Activated CD4-positive, alpha-beta T cell treated with anti-CD3 and anti-CD28 coated beads for 4 hours (primary cell): ENCODE data around the gene WHRN.
A peak's percentile ranks its signal among the peaks of the same experiment; 100 is the strongest.

ENCODE experiments used
- DNase-seq, 2 donors: peaks; one replicate each; pipeline ENCODE4 v3.0.0-alpha.2; 2020

WHRN gene

GRCh38 chr9:114394523-114395333, 110.5 kb downstream of the WHRN start:
- no peak for DNase-seq

- DNase-seq: no peak
These were observed 112.5 kb downstream of the WHRN start for GRCh38 chr9:114392749-114393112.

- no peak for DNase-seq
These were observed 114.3 kb downstream of the WHRN start for GRCh38 chr9:114390952-114391351.

GRCh38 chr9:114389612-114390368, 115.5 kb downstream of the WHRN start:
- no peak for DNase-seq

GRCh38 chr9:114388764-114389375, 116.4 kb downstream of the WHRN start:
- DNase-seq: no peak

- no peak for DNase-seq
These were observed 117.0 kb downstream of the WHRN start for GRCh38 chr9:114388357-114388682.

GRCh38 chr9:114387680-114388356, 117.5 kb downstream of the WHRN start, which contains the start of gene AKNA:
Gene AKNA (minus strand): TSS chr9:114387982. CDS start chr9:114381333, 6,649 bp downstream.
- peak; percentile 80 to 82 for DNase-seq

GRCh38 chr9:114386886-114387679, 118.2 kb downstream of the WHRN start:
- no peak for DNase-seq

GRCh38 chr9:114386361-114386885, 118.8 kb downstream of the WHRN start:
- no peak for DNase-seq

GRCh38 chr9:114385397-114386181, 119.7 kb downstream of the WHRN start:
- DNase-seq: peak; percentile 85 to 87

GRCh38 chr9:114384836-114385396, 120.4 kb downstream of the WHRN start:
- no peak for DNase-seq

- no peak for DNase-seq
These were observed 120.9 kb downstream of the WHRN start for GRCh38 chr9:114384341-114384740.

- no peak for DNase-seq
These were observed 121.6 kb downstream of the WHRN start for GRCh38 chr9:114383521-114384231.

- peak; percentile 61 to 71 for DNase-seq
These were observed 122.4 kb downstream of the WHRN start for GRCh38 chr9:114382699-114383520.

- no peak for DNase-seq
These were observed 126.4 kb downstream of the WHRN start for GRCh38 chr9:114378883-114379282.

GRCh38 chr9:114378016-114378415, 127.3 kb downstream of the WHRN start:
- DNase-seq: no peak

- no peak for DNase-seq
These were observed 128.5 kb downstream of the WHRN start for GRCh38 chr9:114376586-114377445.
